ENCODE results near the gene FRMPD2. TPM values are rescaled to one million over a fixed set of nuclear protein-coding genes. Genes with fewer than 3 reads are reported as not detected.

The FRMPD2 gene
- total and polyA plus RNA-seq, 2 of the 4 experiments (the other 2 are of a cell fraction) = 0.18 TPM; not detected in 1

GRCh38 chr10:48233559-48234005 lies 40.9 kb downstream of the FRMPD2 start:
- Histone ChIP-seq H3K14ac (replicated peaks; ENCODE audit: low read depth, low read length) (no peak overlapping the region), H3K36me3 (ENCODE audit: control insufficient read depth, insufficient read depth, low read length) (no peaks in the 10 kb centered on the region), H3K4me3 (ENCODE audit: insufficient read depth, low read depth, low read length) (no peak overlapping the region), H4K20me1 (ENCODE audit: insufficient read depth, low read length) (no peaks in the 10 kb centered on the region), H3K9ac (ENCODE audit: low read depth, low read length) (no peak overlapping the region), H2BK5ac (ENCODE audit: low read depth, low read length, poor library complexity, severe bottlenecking) (no peak overlapping the region), H2BK120ac (ENCODE audit: low read depth, low read length) (no peak overlapping the region), H3K79me1 (ENCODE audit: low read depth in 1 of 2, low read length in 2 of 2) (no peaks in the 10 kb centered on the region), H4K91ac (ENCODE audit: insufficient read depth, low read depth, low read length) (no peak overlapping the region), H3K27ac (ENCODE audit: insufficient read depth, low read length) (no peak overlapping the region), H3K18ac (ENCODE audit: low read depth, low read length) (no peak overlapping the region), H3K4me1 (ENCODE audit: control insufficient read depth, insufficient read depth, low read length) (no peaks in the 10 kb centered on the region), H2BK15ac (ENCODE audit: low read depth, low read length) (no peak overlapping the region), H2BK20ac (ENCODE audit: low read depth, low read length) (no peak overlapping the region), H2AFZ (replicated peaks; ENCODE audit: low read length, poor library complexity) (no peak overlapping the region), H4K5ac (ENCODE audit: low read depth, low read length) (no peak overlapping the region), H3K27me3 (ENCODE audit: control insufficient read depth, insufficient read depth, low read length) (peaks cover 16% of the 10 kb centered on the region), H3K56ac (ENCODE audit: extremely low read depth, insufficient read depth, low read length) (no peak overlapping the region), H3K9me1 (ENCODE audit: insufficient read depth, low read length) (no peaks in the 10 kb centered on the region), H3K4me2 (ENCODE audit: low read depth, low read length) (no peak overlapping the region), H2AK9ac (replicated peaks; ENCODE audit: low read depth, low read length, poor library complexity) (no peak overlapping the region), H3K23ac (ENCODE audit: low read depth, low read length) (no peak overlapping the region), H3K9me3 (ENCODE audit: control insufficient read depth, insufficient read depth, low read length) (no peaks in the 10 kb centered on the region), H2AK5ac (ENCODE audit: low read depth, low read length) (no peak overlapping the region), H3K4ac (ENCODE audit: low read depth, low read length) (no peak overlapping the region), H4K8ac (ENCODE audit: low read depth in 2 of 2, low read length in 2 of 2) (no peak overlapping the region)
- POLR2A ChIA-PET (ENCODE audit: unreplicated experiment) = no interaction called here
- intact Hi-C loops (cut with micrococcal nuclease) (no loop called here), in situ Hi-C loops (cut with MboI; ENCODE audit: low sequenced_read_pairs) (no loop called here), dilution Hi-C loops (cut with HindIII; ENCODE audit: low sequenced_read_pairs, unreplicated experiment) (no loop called here)
- ATAC-seq (ENCODE audit: low read depth) (no peak), DNase-seq (no peak)
- CTCF ChIA-PET = no interaction called here
- WGBS, 2 experiments (ENCODE audit: extremely low coverage in 2 of 2, insufficient read length in 1 of 2) = no CpG with 5 or more reads among the region's 2 CpGs
- TF ChIP-seq NFE2L2 (IDR thresholded peaks at IDR 0.05; ENCODE audit: low read depth, low read length) = no peak
- no peak for TF ChIP-seq RFX5 (IDR thresholded peaks at IDR 0.05; ENCODE audit: low read depth, low read length)
- no peak for TF ChIP-seq BHLHE40 (IDR thresholded peaks at IDR 0.05; ENCODE audit: low read depth, low read length)
- TF ChIP-seq CHD1 (IDR thresholded peaks at IDR 0.05; ENCODE audit: low read depth, low read length) = no peak
- TF ChIP-seq MAZ (IDR thresholded peaks at IDR 0.05; ENCODE audit: borderline replicate concordance, low read depth, low read length) = no peak
- no peak for TF ChIP-seq MAFK (IDR thresholded peaks at IDR 0.05; ENCODE audit: low read depth, low read length)
- no peak for TF ChIP-seq POLR2A (IDR thresholded peaks at IDR 0.05; ENCODE audit: low read depth, low read length)
- no peak for TF ChIP-seq USF2 (IDR thresholded peaks at IDR 0.05; ENCODE audit: low read depth, low read length)
- TF ChIP-seq RCOR1 (IDR thresholded peaks at IDR 0.05; ENCODE audit: insufficient replicate concordance, low read length) = no peak
- TF ChIP-seq CTCF (conservative IDR thresholded peaks at IDR 0.05; ENCODE audit: low read depth, low read length) = no peak
- no peak for TF ChIP-seq CEBPB (IDR thresholded peaks at IDR 0.05; ENCODE audit: low read depth, low read length)
- no peak for TF ChIP-seq FOS (IDR thresholded peaks at IDR 0.05; ENCODE audit: low read depth, low read length)
- TF ChIP-seq MXI1 (IDR thresholded peaks at IDR 0.05; ENCODE audit: borderline replicate concordance, low read depth, low read length) = no peak
- no peak for TF ChIP-seq RAD21 (IDR thresholded peaks at IDR 0.05; ENCODE audit: low read length)
- TF ChIP-seq ELK1 (IDR thresholded peaks at IDR 0.05; ENCODE audit: borderline replicate concordance, low read depth, low read length) = no peak
- TF ChIP-seq SMC3 (IDR thresholded peaks at IDR 0.05; ENCODE audit: low read depth, low read length) = no peak
- BruUV-seq (replicated peaks) = no TSS peak
